HepG2 (cell line): ENCODE measurements around the gene SPTB.

Experiments
- BRF2 ChIP-seq: sonication (generic); formaldehyde crosslinking; IDR thresholded peaks from 2 replicates; pipeline ENCODE4 v1.8.1; 2022; ENCODE audit warnings: mild to moderate bottlenecking, missing genetic modification reagents
- CREB3 ChIP-seq: sonication (generic); formaldehyde crosslinking; IDR thresholded peaks from 2 replicates; pipeline ENCODE4 v1.5.0; 2020; ENCODE audit warnings: missing genetic modification reagents
- CTCF ChIP-seq: sonication (generic); formaldehyde crosslinking; IDR thresholded peaks from 2 replicates; pipeline ENCODE4 v1.5.0; 2020; ENCODE audit warnings: mild to moderate bottlenecking, missing genetic modification reagents, moderate library complexity
- HDAC2 ChIP-seq: sonication (generic); formaldehyde crosslinking; IDR thresholded peaks from 2 replicates; pipeline ENCODE4 v1.4.0; 2020; ENCODE audit warnings: missing genetic modification reagents
- HNRNPK ChIP-seq: fragments of 200-400 bp; formaldehyde crosslinking; IDR thresholded peaks from 2 replicates; pipeline ENCODE4 v1.6.1; 2018; ENCODE audit warnings: low read length, low read depth, moderate library complexity, mild to moderate bottlenecking; ENCODE audit not compliant: poor library complexity, severe bottlenecking
- MAX ChIP-seq: IDR thresholded peaks from 2 replicates; pipeline ENCODE4 v1.6.1; 2012; ENCODE audit warnings: inconsistent platforms
- MTF1 ChIP-seq: sonication (generic); formaldehyde crosslinking; IDR thresholded peaks from 2 replicates; pipeline ENCODE4 v1.5.0; 2020; ENCODE audit warnings: missing genetic modification reagents
- PBX2 ChIP-seq: IDR thresholded peaks from 2 replicates; pipeline ENCODE4 v1.6.1; 2016; ENCODE audit warnings: control low read depth
- ZBTB7A ChIP-seq: sonication (generic); formaldehyde crosslinking; IDR thresholded peaks from 2 replicates; pipeline ENCODE4 v1.8.0; 2022; ENCODE audit warnings: mild to moderate bottlenecking, missing genetic modification reagents
- ZNF513 ChIP-seq: sonication (generic); formaldehyde crosslinking; conservative IDR thresholded peaks from 2 replicates; pipeline ENCODE4 v1.5.0; 2020; ENCODE audit warnings: missing genetic modification reagents
- ZNF670 ChIP-seq: sonication (generic); formaldehyde crosslinking; IDR thresholded peaks from 2 replicates; pipeline ENCODE4 v1.8.0; 2022; ENCODE audit warnings: mild to moderate bottlenecking, missing genetic modification reagents, borderline replicate concordance

GRCh38 chr14:64828071-64828470, 51.6 kb downstream of the SPTB start:
- no peak for TF ChIP-seq CTCF (CRISPR knock-in tag)
- TF ChIP-seq CREB3 = no peak
- TF ChIP-seq ZBTB7A (CRISPR knock-in tag) = no peak
- no peak for TF ChIP-seq HDAC2 (CRISPR knock-in tag)
- no peak for TF ChIP-seq MTF1 (CRISPR knock-in tag)
- no peak for TF ChIP-seq BRF2 (CRISPR knock-in tag)
- no peak for TF ChIP-seq ZNF670 (CRISPR knock-in tag)
- TF ChIP-seq ZNF513 (CRISPR knock-in tag) = no peak
- TF ChIP-seq MAX = no peak
- no peak for TF ChIP-seq PBX2
- no peak for TF ChIP-seq HNRNPK
